Liver (tissue), 9 donors: Measurements from ENCODE around the gene AGPAT2. TPM values are rescaled to one million over a fixed set of nuclear protein-coding genes. Genes with fewer than 3 reads are reported as not detected.

Experiments used
- DNase-seq: peaks from one replicate; pipeline ENCODE4 v3.0.0-alpha.2; 2017; ENCODE audit warnings: low spot score
- H3K27ac ChIP-seq, 2 donors: one replicate each; pipeline ENCODE4 v1.7.0; 2013; ENCODE audit warnings: inconsistent platforms in 2 of 2, low read length in 2 of 2, control low read depth in 1 of 2, low read depth in 1 of 2, mild to moderate bottlenecking in 1 of 2
- H3K27me3 ChIP-seq, 4 donors: one replicate each; pipeline versions ENCODE4 v1.6.1 to v1.7.0; 2013; ENCODE audit warnings: low read length in 3 of 4, inconsistent platforms in 1 of 4, mild to moderate bottlenecking in 1 of 4, moderate library complexity in 1 of 4; ENCODE audit not compliant: control insufficient read depth in 4 of 4, insufficient read depth in 4 of 4
- H3K36me3 ChIP-seq, 4 donors: one replicate each; pipeline versions ENCODE4 v1.6.1 to v1.7.0; 2013; ENCODE audit warnings: low read length in 3 of 4, mild to moderate bottlenecking in 3 of 4, low read depth in 1 of 4, moderate library complexity in 1 of 4; ENCODE audit not compliant: control insufficient read depth in 4 of 4, insufficient read depth in 3 of 4
- H3K4me1 ChIP-seq, 4 donors: one replicate each; pipeline versions ENCODE4 v1.6.1 to v1.7.0; 2013; ENCODE audit warnings: low read length in 3 of 4, mild to moderate bottlenecking in 3 of 4, moderate library complexity in 1 of 4; ENCODE audit not compliant: control insufficient read depth in 4 of 4, insufficient read depth in 4 of 4
- H3K4me3 ChIP-seq, 3 donors: one replicate each; pipeline versions ENCODE4 v1.6.1 to v1.7.0; 2013; ENCODE audit warnings: low read length in 3 of 3, control low read depth in 1 of 3, low read depth in 1 of 3, mild to moderate bottlenecking in 1 of 3
- H3K9ac ChIP-seq, 2 donors: one replicate each; pipeline ENCODE4 v1.7.0; 2013; ENCODE audit warnings: low read length in 2 of 2, mild to moderate bottlenecking in 2 of 2, moderate library complexity in 2 of 2, control low read depth in 1 of 2, low read depth in 1 of 2
- H3K9me3 ChIP-seq, 4 donors: one replicate each; pipeline versions ENCODE4 v1.6.1 to v1.7.0; 2013; ENCODE audit warnings: low read length in 3 of 4; ENCODE audit not compliant: control insufficient read depth in 4 of 4
- EGR1 ChIP-seq, 2 donors: IDR thresholded peaks; 2 replicates each; pipeline ENCODE4 v1.6.1; 2016 to 2018; ENCODE audit warnings: antibody characterized with exemption in 2 of 2, low read depth in 2 of 2
- FOXA1 ChIP-seq: IDR thresholded peaks from 2 replicates; pipeline ENCODE4 v1.6.1; 2016; ENCODE audit warnings: antibody characterized with exemption
- FOXA2 ChIP-seq: IDR thresholded peaks from 2 replicates; pipeline ENCODE4 v1.6.1; 2016; ENCODE audit warnings: antibody characterized with exemption
- GABPA ChIP-seq, 2 donors: IDR thresholded peaks in 1 of 2; conservative IDR thresholded peaks in 1 of 2; 2 replicates each; pipeline ENCODE4 v1.6.1; 2016; ENCODE audit warnings: antibody characterized with exemption in 2 of 2, mild to moderate bottlenecking in 1 of 2, moderate library complexity in 1 of 2
- HNF4A ChIP-seq, 2 donors: conservative IDR thresholded peaks; 2 replicates each; pipeline ENCODE4 v1.6.1; 2016; ENCODE audit warnings: antibody characterized with exemption in 2 of 2, mild to moderate bottlenecking in 2 of 2
- HNF4G ChIP-seq: IDR thresholded peaks from 2 replicates; pipeline ENCODE4 v1.6.1; 2016; ENCODE audit warnings: antibody characterized with exemption
- JUND ChIP-seq, 2 donors: IDR thresholded peaks; 2 replicates each; pipeline ENCODE4 v1.6.1; 2016; ENCODE audit warnings: antibody characterized with exemption in 2 of 2
- MAX ChIP-seq: IDR thresholded peaks from 2 replicates; pipeline ENCODE4 v1.6.1; 2016; ENCODE audit warnings: antibody characterized with exemption
- NR2F2 ChIP-seq: IDR thresholded peaks from 2 replicates; pipeline ENCODE4 v1.6.1; 2016; ENCODE audit warnings: antibody characterized with exemption
- RAD21 ChIP-seq, 2 donors: IDR thresholded peaks; 2 replicates each; pipeline ENCODE4 v1.6.1; 2016; ENCODE audit warnings: antibody characterized with exemption in 2 of 2, mild to moderate bottlenecking in 2 of 2
- RXRA ChIP-seq, 2 donors: IDR thresholded peaks; 2 replicates each; pipeline ENCODE4 v1.6.1; 2017 to 2018; ENCODE audit warnings: antibody characterized with exemption in 2 of 2, mild to moderate bottlenecking in 1 of 2
- SP1 ChIP-seq: IDR thresholded peaks from 2 replicates; pipeline ENCODE4 v1.6.1; 2018; ENCODE audit warnings: antibody characterized with exemption, mild to moderate bottlenecking
- TAF1 ChIP-seq: conservative IDR thresholded peaks from 2 replicates; pipeline ENCODE4 v1.6.1; 2016; ENCODE audit warnings: antibody characterized with exemption, mild to moderate bottlenecking
- YY1 ChIP-seq: IDR thresholded peaks from 2 replicates; pipeline ENCODE4 v1.6.1; 2016; ENCODE audit warnings: antibody characterized with exemption, mild to moderate bottlenecking
- WGBS: extraction: QIAGEN DNeasy Blood & Tissue Kit; methylation state at CpG from one replicate; pipeline ENCODE4 v1.1.7; 2013; 5-methylcytosine and 5-hydroxymethylcytosine counted together
- polyA plus RNA-seq, 2 donors: library from polyadenylated mRNA; stranded (reverse) in 1 of 2; unstranded in 1 of 2; fragments of 200-250 nt in 1 of 2; fragments of >200 nt in 1 of 2; fragmentation: Nextera tagmentation in 1 of 2; extraction: Ambion mirVana in 1 of 2; gene quantifications; one replicate each; pipeline versions ENCODE4 v1.2.1 to v1.2.3, GENCODE V29; 2013 to 2015
- total RNA-seq, 2 donors: library from RNA; depleted of rRNA; stranded (reverse); fragments of >200 nt; gene quantifications; one replicate each; pipeline ENCODE4 v1.2.3, GENCODE V29; 2014
- TF ChIP-seq, protein P1 (sequence below): IDR thresholded peaks from 2 replicates; pipeline ENCODE4 v1.6.1; 2016; ENCODE audit warnings: antibody characterized with exemption
- TF ChIP-seq, protein P2 (sequence below): fragments of 150-350 bp; IDR thresholded peaks from 2 replicates; pipeline ENCODE4 v1.5.1; 2017; ENCODE audit warnings: improper control_type of control experiment, low read depth, low read length; ENCODE audit not compliant: missing input control
- TF ChIP-seq, protein P3 (sequence below): IDR thresholded peaks from 2 replicates; pipeline ENCODE4 v1.6.1; 2016; ENCODE audit warnings: antibody characterized with exemption
- TF ChIP-seq, protein P4 (sequence below): IDR thresholded peaks from 2 replicates; pipeline ENCODE4 v1.6.1; 2016; ENCODE audit warnings: antibody characterized with exemption, mild to moderate bottlenecking
- donor health status: healthy.
- donor health status: healthy.
- donor health status: healthy.
- donor health status: healthy.
- donor health status: healthy.

AGPAT2 gene
- total and polyA plus RNA-seq, 4 donors = 75.1 to 222 (median 212) TPM

DNA sequence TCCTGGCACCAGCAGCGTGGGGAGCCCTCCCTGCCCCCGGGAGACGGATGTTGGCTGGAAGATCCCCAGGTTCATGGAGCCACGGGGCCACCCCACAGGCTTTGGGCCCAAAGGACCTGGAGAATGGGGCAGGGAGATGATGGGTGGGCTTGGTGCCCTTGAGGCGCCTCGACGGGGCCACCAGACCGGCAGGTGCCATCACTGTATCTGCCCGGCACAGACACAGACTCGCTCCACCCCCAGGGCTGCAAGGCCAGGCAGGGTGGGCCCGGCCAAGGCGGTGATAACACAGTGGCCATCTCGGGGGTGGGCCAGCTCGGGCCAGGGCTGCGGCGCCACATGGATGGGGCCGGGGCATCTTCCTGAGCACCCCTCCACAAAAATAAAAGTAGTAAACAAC is 59.6 kb downstream of the AGPAT2 start:
- H3K36me3 ChIP-seq = no peaks in the 10 kb centered on the region
- no peak overlapping the region for H3K4me3 ChIP-seq
- H3K27ac ChIP-seq = peak overlapping the region in 1 of 2 donors; percentile 52
- no peaks in the 10 kb centered on the region for H3K9me3 ChIP-seq
- no peaks in the 10 kb centered on the region for H3K27me3 ChIP-seq
- peaks cover 32 to 72% (median 56%) of the 10 kb centered on the region in 4 donors for H3K4me1 ChIP-seq
- no peak overlapping the region for H3K9ac ChIP-seq
- no peak for TF ChIP-seq JUND (IDR thresholded peaks at IDR 0.05)
- no peak for TF ChIP-seq FOXA1
- no peak for TF ChIP-seq TAF1
- TF ChIP-seq HNF4A (conservative IDR thresholded peaks at IDR 0.05) = no peak
- TF ChIP-seq SP1 = no peak
- no peak for DNase-seq
- 87% methylated on average over 17 of the region's 17 CpGs for WGBS

DNA sequence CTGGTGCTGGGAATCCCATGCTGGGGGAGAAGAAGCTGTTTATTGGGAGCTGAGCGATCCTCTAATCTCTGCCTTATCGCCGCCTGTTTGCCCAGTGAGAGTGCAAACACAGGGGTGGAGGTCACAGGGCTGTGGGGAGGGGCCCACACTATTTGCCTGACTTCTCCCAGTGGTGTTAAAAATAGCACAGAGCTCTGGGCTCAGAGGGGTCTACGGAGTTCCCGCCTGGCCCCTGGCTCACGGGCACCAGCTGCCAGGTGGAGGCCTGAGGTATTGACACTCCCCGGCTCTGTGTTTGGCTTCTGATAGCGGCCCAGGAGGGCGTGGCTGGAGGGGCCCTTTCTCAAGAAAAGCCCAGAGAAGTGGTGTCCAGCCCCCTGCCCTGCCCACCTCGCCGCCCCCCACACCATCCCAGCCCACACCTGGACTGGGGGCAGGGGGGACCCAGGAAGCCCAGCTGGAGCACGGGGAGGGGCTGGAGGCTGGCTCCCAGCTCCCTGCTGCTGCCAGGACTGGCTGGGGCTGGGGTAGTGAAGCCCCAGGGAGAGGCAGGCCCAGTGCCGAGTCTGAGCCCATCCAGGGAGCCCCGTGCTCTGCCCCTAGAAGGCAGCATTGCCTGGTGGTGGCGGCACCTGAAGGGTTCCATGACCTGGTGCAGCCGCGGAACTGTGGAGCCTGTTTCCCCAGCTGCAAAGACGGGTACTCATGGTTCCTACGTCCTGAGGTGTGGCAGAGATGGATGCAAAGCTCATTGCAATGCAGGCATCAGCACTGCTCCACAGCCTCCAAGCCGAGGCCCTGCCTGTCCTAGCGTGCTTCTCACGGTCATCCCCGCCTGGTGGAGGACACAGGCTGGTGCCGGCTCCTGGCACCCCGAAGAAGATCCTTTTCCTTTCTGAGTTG is 60.3 kb downstream of the AGPAT2 start:
- Histone ChIP-seq H3K4me1 (peaks cover 32 to 72% (median 56%) of the 10 kb centered on the region in 4 donors), H3K27me3 (no peaks in the 10 kb centered on the region), H3K27ac (peak overlapping the region; percentile 52 to 77), H3K9ac (peak overlapping the region in 1 of 2 donors; percentile 28), H3K9me3 (no peaks in the 10 kb centered on the region), H3K36me3 (no peaks in the 10 kb centered on the region), H3K4me3 (peak overlapping the region in 1 of 3 donors; percentile 22)
- peak; percentile 62 for DNase-seq
- 35% methylated on average over 25 of the region's 25 CpGs for WGBS
- TF ChIP-seq SP1 (peak; percentile 76), RAD21 (IDR thresholded peaks at IDR 0.05) (peak; percentile 50 to 70), JUND (IDR thresholded peaks at IDR 0.05) (no peak), GABPA (IDR thresholded peaks at IDR 0.05 in 1 of 2, conservative IDR thresholded peaks at IDR 0.05 in 1 of 2) (no peak), FOXA2 (peak; percentile 68), FOXA1 (peak; percentile 71), RXRA (IDR thresholded peaks at IDR 0.05) (peak; percentile 82 to 88), YY1 (peak; percentile 51), NR2F2 (peak; percentile 83), HNF4A (conservative IDR thresholded peaks at IDR 0.05) (peak; percentile 56 to 72), MAX (no peak), EGR1 (IDR thresholded peaks at IDR 0.05; ENCODE audit: low read depth in 2 of 2) (no peak), TAF1 (no peak), HNF4G (no peak)
- TF ChIP-seq, protein P1, sequence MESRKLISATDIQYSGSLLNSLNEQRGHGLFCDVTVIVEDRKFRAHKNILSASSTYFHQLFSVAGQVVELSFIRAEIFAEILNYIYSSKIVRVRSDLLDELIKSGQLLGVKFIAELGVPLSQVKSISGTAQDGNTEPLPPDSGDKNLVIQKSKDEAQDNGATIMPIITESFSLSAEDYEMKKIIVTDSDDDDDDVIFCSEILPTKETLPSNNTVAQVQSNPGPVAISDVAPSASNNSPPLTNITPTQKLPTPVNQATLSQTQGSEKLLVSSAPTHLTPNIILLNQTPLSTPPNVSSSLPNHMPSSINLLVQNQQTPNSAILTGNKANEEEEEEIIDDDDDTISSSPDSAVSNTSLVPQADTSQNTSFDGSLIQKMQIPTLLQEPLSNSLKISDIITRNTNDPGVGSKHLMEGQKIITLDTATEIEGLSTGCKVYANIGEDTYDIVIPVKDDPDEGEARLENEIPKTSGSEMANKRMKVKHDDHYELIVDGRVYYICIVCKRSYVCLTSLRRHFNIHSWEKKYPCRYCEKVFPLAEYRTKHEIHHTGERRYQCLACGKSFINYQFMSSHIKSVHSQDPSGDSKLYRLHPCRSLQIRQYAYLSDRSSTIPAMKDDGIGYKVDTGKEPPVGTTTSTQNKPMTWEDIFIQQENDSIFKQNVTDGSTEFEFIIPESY = no peak
- TF ChIP-seq, protein P2, sequence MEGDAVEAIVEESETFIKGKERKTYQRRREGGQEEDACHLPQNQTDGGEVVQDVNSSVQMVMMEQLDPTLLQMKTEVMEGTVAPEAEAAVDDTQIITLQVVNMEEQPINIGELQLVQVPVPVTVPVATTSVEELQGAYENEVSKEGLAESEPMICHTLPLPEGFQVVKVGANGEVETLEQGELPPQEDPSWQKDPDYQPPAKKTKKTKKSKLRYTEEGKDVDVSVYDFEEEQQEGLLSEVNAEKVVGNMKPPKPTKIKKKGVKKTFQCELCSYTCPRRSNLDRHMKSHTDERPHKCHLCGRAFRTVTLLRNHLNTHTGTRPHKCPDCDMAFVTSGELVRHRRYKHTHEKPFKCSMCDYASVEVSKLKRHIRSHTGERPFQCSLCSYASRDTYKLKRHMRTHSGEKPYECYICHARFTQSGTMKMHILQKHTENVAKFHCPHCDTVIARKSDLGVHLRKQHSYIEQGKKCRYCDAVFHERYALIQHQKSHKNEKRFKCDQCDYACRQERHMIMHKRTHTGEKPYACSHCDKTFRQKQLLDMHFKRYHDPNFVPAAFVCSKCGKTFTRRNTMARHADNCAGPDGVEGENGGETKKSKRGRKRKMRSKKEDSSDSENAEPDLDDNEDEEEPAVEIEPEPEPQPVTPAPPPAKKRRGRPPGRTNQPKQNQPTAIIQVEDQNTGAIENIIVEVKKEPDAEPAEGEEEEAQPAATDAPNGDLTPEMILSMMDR = peak; percentile 42
- TF ChIP-seq, protein P3, sequence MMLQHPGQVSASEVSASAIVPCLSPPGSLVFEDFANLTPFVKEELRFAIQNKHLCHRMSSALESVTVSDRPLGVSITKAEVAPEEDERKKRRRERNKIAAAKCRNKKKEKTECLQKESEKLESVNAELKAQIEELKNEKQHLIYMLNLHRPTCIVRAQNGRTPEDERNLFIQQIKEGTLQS = no peak
- TF ChIP-seq, protein P4, sequence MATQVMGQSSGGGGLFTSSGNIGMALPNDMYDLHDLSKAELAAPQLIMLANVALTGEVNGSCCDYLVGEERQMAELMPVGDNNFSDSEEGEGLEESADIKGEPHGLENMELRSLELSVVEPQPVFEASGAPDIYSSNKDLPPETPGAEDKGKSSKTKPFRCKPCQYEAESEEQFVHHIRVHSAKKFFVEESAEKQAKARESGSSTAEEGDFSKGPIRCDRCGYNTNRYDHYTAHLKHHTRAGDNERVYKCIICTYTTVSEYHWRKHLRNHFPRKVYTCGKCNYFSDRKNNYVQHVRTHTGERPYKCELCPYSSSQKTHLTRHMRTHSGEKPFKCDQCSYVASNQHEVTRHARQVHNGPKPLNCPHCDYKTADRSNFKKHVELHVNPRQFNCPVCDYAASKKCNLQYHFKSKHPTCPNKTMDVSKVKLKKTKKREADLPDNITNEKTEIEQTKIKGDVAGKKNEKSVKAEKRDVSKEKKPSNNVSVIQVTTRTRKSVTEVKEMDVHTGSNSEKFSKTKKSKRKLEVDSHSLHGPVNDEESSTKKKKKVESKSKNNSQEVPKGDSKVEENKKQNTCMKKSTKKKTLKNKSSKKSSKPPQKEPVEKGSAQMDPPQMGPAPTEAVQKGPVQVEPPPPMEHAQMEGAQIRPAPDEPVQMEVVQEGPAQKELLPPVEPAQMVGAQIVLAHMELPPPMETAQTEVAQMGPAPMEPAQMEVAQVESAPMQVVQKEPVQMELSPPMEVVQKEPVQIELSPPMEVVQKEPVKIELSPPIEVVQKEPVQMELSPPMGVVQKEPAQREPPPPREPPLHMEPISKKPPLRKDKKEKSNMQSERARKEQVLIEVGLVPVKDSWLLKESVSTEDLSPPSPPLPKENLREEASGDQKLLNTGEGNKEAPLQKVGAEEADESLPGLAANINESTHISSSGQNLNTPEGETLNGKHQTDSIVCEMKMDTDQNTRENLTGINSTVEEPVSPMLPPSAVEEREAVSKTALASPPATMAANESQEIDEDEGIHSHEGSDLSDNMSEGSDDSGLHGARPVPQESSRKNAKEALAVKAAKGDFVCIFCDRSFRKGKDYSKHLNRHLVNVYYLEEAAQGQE = peak; percentile 45
